ENCODE data around the gene SCYL1. TPM values are rescaled to one million over a fixed set of nuclear protein-coding genes. Genes with fewer than 3 reads are reported as not detected.

SCYL1 gene
- total RNA-seq, 1 donor from 2014 or later: 91.1 TPM

GRCh38 chr11:65525546-65526480 is 930 bp downstream of the SCYL1 start:
- Mint-ChIP-seq H3K27me3 (ENCODE audit: low read depth) (no peaks in the 10 kb centered on the region), H3K36me3 (peaks cover 13% of the 10 kb centered on the region), H3K4me1 (peaks cover 35% of the 10 kb centered on the region), H3K9me3 (no peaks in the 10 kb centered on the region), H3K4me3 (peak overlapping the region; percentile 74), H3K27ac (peak overlapping the region; percentile 26)
- TF ChIP-seq, protein P1, sequence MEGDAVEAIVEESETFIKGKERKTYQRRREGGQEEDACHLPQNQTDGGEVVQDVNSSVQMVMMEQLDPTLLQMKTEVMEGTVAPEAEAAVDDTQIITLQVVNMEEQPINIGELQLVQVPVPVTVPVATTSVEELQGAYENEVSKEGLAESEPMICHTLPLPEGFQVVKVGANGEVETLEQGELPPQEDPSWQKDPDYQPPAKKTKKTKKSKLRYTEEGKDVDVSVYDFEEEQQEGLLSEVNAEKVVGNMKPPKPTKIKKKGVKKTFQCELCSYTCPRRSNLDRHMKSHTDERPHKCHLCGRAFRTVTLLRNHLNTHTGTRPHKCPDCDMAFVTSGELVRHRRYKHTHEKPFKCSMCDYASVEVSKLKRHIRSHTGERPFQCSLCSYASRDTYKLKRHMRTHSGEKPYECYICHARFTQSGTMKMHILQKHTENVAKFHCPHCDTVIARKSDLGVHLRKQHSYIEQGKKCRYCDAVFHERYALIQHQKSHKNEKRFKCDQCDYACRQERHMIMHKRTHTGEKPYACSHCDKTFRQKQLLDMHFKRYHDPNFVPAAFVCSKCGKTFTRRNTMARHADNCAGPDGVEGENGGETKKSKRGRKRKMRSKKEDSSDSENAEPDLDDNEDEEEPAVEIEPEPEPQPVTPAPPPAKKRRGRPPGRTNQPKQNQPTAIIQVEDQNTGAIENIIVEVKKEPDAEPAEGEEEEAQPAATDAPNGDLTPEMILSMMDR (IDR thresholded peaks at IDR 0.05; ENCODE audit: unreplicated experiment): no peak
- DNase-seq (ENCODE audit: low spot score in 2 of 2, unreplicated experiment in 2 of 2): no peak

GRCh38 chr11:65526744-65527143 is 1.9 kb downstream of the SCYL1 start:
- H3K9me3 Mint-ChIP-seq: no peaks in the 10 kb centered on the region
- H3K4me1 Mint-ChIP-seq: peaks cover 33% of the 10 kb centered on the region
- H3K27ac Mint-ChIP-seq: peak overlapping the region; percentile 30
- no peak for DNase-seq (ENCODE audit: low spot score in 2 of 2, unreplicated experiment in 2 of 2)
- TF ChIP-seq, protein P1 (IDR thresholded peaks at IDR 0.05; ENCODE audit: unreplicated experiment): no peak
- peak overlapping the region; percentile 74 for H3K4me3 Mint-ChIP-seq
- H3K36me3 Mint-ChIP-seq: peaks cover 16% of the 10 kb centered on the region
- H3K27me3 Mint-ChIP-seq (ENCODE audit: low read depth): no peaks in the 10 kb centered on the region

- Mint-ChIP-seq H3K27me3 (ENCODE audit: low read depth) (no peaks in the 10 kb centered on the region), H3K27ac (no peak overlapping the region), H3K9me3 (no peaks in the 10 kb centered on the region), H3K4me3 (no peak overlapping the region), H3K4me1 (peaks cover 13% of the 10 kb centered on the region), H3K36me3 (peaks cover 18% of the 10 kb centered on the region)
- TF ChIP-seq, protein P1 (IDR thresholded peaks at IDR 0.05; ENCODE audit: unreplicated experiment): no peak
- no peak for DNase-seq (ENCODE audit: low spot score in 2 of 2, unreplicated experiment in 2 of 2)
Measured at GRCh38 chr11:65528819-65529350, 4.0 kb downstream of the SCYL1 start.

DNA sequence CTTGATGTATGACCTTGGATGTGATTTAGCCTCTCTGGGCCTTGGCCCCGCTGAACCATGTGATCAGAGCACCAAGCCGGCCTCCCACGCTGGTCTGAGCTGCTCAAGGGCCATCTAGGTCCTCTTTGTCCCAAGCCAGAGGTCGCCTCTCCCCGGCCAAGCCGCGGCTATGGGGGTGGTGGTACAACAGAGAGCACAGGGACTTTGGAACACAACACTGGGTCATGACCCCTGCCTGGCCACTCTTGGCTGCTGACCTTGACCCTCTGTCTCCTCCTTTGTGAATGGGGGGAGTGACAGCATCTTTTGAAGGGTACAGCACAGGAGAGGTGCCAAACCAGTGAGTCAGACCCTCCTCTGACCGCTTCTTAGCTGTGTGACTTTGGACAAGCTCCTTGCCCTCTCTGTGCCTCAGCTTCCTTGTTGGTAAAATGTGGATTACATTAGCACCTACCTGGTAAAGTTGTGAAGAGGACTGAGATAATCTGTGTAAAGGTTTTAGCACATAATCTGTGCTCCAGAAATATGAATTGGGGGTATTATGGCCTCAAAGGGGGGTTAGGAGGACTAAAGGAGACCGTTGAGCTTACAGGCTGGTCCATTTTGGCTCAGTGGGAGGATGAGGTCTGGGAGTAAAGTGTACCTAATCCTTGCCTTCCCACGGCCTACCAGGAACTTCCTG is 4.7 kb downstream of the SCYL1 start:
- no peak overlapping the region for H3K4me3 Mint-ChIP-seq
- DNase-seq (ENCODE audit: low spot score in 2 of 2, unreplicated experiment in 2 of 2): no peak
- no peaks in the 10 kb centered on the region for H3K9me3 Mint-ChIP-seq
- peaks cover 18% of the 10 kb centered on the region for H3K36me3 Mint-ChIP-seq
- H3K27me3 Mint-ChIP-seq (ENCODE audit: low read depth): no peaks in the 10 kb centered on the region
- H3K27ac Mint-ChIP-seq: no peak overlapping the region
- TF ChIP-seq, protein P1 (IDR thresholded peaks at IDR 0.05; ENCODE audit: unreplicated experiment): no peak
- H3K4me1 Mint-ChIP-seq: peaks cover 7% of the 10 kb centered on the region

GRCh38 chr11:65530157-65530496 is 5.2 kb downstream of the SCYL1 start:
- no peak overlapping the region for H3K27ac Mint-ChIP-seq
- H3K27me3 Mint-ChIP-seq (ENCODE audit: low read depth): no peaks in the 10 kb centered on the region
- no peak for DNase-seq (ENCODE audit: low spot score in 2 of 2, unreplicated experiment in 2 of 2)
- H3K4me1 Mint-ChIP-seq: peaks cover 7% of the 10 kb centered on the region
- peaks cover 18% of the 10 kb centered on the region for H3K36me3 Mint-ChIP-seq
- no peaks in the 10 kb centered on the region for H3K9me3 Mint-ChIP-seq
- TF ChIP-seq, protein P1 (IDR thresholded peaks at IDR 0.05; ENCODE audit: unreplicated experiment): no peak
- H3K4me3 Mint-ChIP-seq: no peak overlapping the region
